Jurkat, Clone E6-1 (cell line): ENCODE data around the gene CRYBA2.

Experiments
- DNase-seq: peaks from one replicate; pipeline ENCODE4 v3.0.0-alpha.2; 2011; ENCODE audit warnings: low read depth, low spot score
- H3K4me3 ChIP-seq: 2 replicates; pipeline ENCODE4 v1.5.1; 2011; ENCODE audit warnings: mild to moderate bottlenecking, low read length, control low read depth, moderate library complexity

The CRYBA2 gene

GRCh38 chr2:219025637-219026585 lies 32.7 kb upstream of the CRYBA2 start:
- no peak for DNase-seq

GRCh38 chr2:219024059-219024458 lies 30.8 kb upstream of the CRYBA2 start:
- DNase-seq: no peak
- H3K4me3 ChIP-seq: no peak overlapping the region

More at GRCh38 chr2:219025637-219026585, 32.7 kb upstream of the CRYBA2 start:
- no peak overlapping the region for H3K4me3 ChIP-seq

- no peak overlapping the region for H3K4me3 ChIP-seq
- no peak for DNase-seq
Measured at GRCh38 chr2:219023045-219023605, 29.9 kb upstream of the CRYBA2 start.

- DNase-seq: no peak
- no peak overlapping the region for H3K4me3 ChIP-seq
Measured at GRCh38 chr2:219022616-219023015, 29.4 kb upstream of the CRYBA2 start.

GRCh38 chr2:219022041-219022440 lies 28.8 kb upstream of the CRYBA2 start:
- H3K4me3 ChIP-seq: no peak overlapping the region
- DNase-seq: no peak

GRCh38 chr2:219021591-219021990 lies 28.4 kb upstream of the CRYBA2 start:
- H3K4me3 ChIP-seq: no peak overlapping the region
- DNase-seq: no peak

GRCh38 chr2:219020604-219021365 lies 27.6 kb upstream of the CRYBA2 start:
- no peak for DNase-seq
- no peak overlapping the region for H3K4me3 ChIP-seq

GRCh38 chr2:219019436-219019835 lies 26.2 kb upstream of the CRYBA2 start:
- no peak overlapping the region for H3K4me3 ChIP-seq
- DNase-seq: no peak

GRCh38 chr2:219018726-219019125 lies 25.5 kb upstream of the CRYBA2 start:
- no peak overlapping the region for H3K4me3 ChIP-seq
- no peak for DNase-seq

GRCh38 chr2:219018286-219018685 lies 25.1 kb upstream of the CRYBA2 start:
- no peak overlapping the region for H3K4me3 ChIP-seq
- no peak for DNase-seq

- no peak for DNase-seq
- no peak overlapping the region for H3K4me3 ChIP-seq
Measured at GRCh38 chr2:219017201-219017931, 24.1 kb upstream of the CRYBA2 start.

GRCh38 chr2:219016721-219017120 lies 23.5 kb upstream of the CRYBA2 start:
- no peak for DNase-seq
- H3K4me3 ChIP-seq: no peak overlapping the region

GRCh38 chr2:219010873-219011272 lies 17.7 kb upstream of the CRYBA2 start:
- no peak for DNase-seq
- H3K4me3 ChIP-seq: no peak overlapping the region

- no peak for DNase-seq
- H3K4me3 ChIP-seq: no peak overlapping the region
Measured at GRCh38 chr2:219010162-219010756, 17.0 kb upstream of the CRYBA2 start.

GRCh38 chr2:219009294-219009693 lies 16.1 kb upstream of the CRYBA2 start:
- no peak overlapping the region for H3K4me3 ChIP-seq
- DNase-seq: no peak

- no peak for DNase-seq
- no peak overlapping the region for H3K4me3 ChIP-seq
Measured at GRCh38 chr2:219003979-219004378, 10.8 kb upstream of the CRYBA2 start.

- DNase-seq: no peak
- H3K4me3 ChIP-seq: no peak overlapping the region
Measured at GRCh38 chr2:219003267-219003634, 10.0 kb upstream of the CRYBA2 start.

GRCh38 chr2:219002395-219003266 lies 9.4 kb upstream of the CRYBA2 start:
- DNase-seq: no peak
- no peak overlapping the region for H3K4me3 ChIP-seq
